ENCODE measurements around the gene RNF157.
A peak's percentile ranks its signal among the peaks of the same experiment; 100 is the strongest.

RNF157 gene

GRCh38 chr17:76240461-76241203, at the start of gene RNF157:
TSS of gene RNF157 (minus strand) at chr17:76240493. CDS start at chr17:76240240, 253 bp downstream.
- TF ChIP-seq, protein P1, sequence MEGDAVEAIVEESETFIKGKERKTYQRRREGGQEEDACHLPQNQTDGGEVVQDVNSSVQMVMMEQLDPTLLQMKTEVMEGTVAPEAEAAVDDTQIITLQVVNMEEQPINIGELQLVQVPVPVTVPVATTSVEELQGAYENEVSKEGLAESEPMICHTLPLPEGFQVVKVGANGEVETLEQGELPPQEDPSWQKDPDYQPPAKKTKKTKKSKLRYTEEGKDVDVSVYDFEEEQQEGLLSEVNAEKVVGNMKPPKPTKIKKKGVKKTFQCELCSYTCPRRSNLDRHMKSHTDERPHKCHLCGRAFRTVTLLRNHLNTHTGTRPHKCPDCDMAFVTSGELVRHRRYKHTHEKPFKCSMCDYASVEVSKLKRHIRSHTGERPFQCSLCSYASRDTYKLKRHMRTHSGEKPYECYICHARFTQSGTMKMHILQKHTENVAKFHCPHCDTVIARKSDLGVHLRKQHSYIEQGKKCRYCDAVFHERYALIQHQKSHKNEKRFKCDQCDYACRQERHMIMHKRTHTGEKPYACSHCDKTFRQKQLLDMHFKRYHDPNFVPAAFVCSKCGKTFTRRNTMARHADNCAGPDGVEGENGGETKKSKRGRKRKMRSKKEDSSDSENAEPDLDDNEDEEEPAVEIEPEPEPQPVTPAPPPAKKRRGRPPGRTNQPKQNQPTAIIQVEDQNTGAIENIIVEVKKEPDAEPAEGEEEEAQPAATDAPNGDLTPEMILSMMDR (IDR thresholded peaks at IDR 0.05; ENCODE audit: extremely low read depth, missing control alignments) = no peak
- peak; percentile 93 for DNase-seq (ENCODE audit: low spot score)

DNA sequence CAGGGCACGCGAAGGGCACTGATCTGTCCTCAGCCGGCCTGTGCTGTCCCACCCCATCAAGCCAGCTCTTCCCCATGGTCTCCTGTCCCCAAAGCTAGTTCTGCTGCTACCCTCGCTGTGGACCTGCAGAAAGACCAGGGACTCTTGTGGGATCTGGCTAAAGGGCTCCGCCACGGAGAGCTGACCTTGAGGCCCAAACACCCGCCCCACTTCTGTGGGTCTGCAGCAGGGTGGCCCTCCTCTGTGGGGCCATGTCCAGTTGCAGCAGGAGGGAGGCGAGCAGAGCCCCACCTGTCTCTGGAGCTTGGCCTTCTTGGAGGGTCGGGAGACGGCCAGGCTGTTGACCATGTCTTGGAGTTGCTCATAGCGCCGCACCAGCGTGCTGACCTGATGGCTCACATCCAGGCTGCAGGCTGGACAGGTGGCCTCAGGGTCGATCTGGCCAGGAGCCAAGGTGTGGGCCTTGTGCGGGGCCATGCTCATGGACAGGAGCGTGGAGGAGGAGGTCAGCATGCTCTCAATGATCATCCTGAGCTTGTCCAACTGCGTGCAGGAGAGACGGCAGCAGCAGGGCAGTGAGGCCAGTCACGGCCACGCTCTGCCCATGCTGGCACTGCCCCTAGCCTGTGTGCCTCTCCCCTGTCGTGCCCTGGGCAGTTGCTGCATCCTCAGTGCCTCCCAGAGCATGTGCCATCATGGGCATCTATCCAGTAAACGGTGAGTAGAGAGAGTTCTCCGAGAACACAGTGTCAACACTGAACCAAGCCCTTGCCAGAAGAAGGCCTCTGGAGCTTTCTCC, 41.5 kb upstream of the RNF157 start:
- DNase-seq (ENCODE audit: low spot score) = no peak
- TF ChIP-seq, protein P1 (IDR thresholded peaks at IDR 0.05; ENCODE audit: extremely low read depth, missing control alignments) = no peak

- no peak for DNase-seq (ENCODE audit: low spot score)
- TF ChIP-seq, protein P1 (IDR thresholded peaks at IDR 0.05; ENCODE audit: extremely low read depth, missing control alignments) = no peak
Measured at GRCh38 chr17:76280650-76281049, 40.4 kb upstream of the RNF157 start.

DNA sequence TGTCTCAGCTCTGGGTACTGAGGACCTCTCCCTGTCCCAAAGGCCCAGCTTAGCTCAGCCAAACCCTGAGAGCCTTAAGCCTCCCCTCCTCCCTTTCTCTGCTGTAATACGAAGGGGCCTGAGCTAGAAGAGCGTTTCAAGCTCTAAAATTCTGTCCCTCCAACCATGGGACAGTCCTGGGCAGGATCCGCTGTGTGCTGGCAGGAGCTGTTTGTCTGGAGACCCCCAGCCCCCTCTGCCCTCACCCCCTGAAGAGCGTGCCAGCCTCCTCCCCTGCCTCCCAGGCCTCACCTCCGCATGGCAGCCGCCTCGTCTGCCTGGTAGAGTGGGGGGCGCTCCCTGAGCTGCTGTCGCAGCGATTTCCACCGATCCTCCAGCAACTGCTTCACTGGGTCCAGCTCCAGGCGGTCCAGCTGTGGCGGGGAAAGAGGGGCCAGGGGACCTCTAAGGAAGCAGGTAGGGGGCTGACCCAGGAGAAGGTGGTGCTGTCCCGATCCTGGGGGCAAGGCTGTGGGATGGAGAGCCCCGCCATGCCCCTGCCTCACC, 39.5 kb upstream of the RNF157 start:
- no peak for DNase-seq (ENCODE audit: low spot score)
- TF ChIP-seq, protein P1 (IDR thresholded peaks at IDR 0.05; ENCODE audit: extremely low read depth, missing control alignments) = no peak

- DNase-seq (ENCODE audit: low spot score) = peak; percentile 85
- TF ChIP-seq, protein P1 (IDR thresholded peaks at IDR 0.05; ENCODE audit: extremely low read depth, missing control alignments) = peak; percentile 75
Measured at GRCh38 chr17:76278952-76279741, 38.9 kb upstream of the RNF157 start.

- TF ChIP-seq, protein P1 (IDR thresholded peaks at IDR 0.05; ENCODE audit: extremely low read depth, missing control alignments) = no peak
- no peak for DNase-seq (ENCODE audit: low spot score)
Measured at GRCh38 chr17:76278268-76278908, 38.1 kb upstream of the RNF157 start.
